ENCODE data around the gene LRRC43. TPM values are rescaled to one million over a fixed set of nuclear protein-coding genes. Genes with fewer than 3 reads are reported as not detected.

LRRC43 gene
- total and polyA plus RNA-seq, 2 experiments from 2014 or later: 0.45 TPM; not detected in 1

DNA sequence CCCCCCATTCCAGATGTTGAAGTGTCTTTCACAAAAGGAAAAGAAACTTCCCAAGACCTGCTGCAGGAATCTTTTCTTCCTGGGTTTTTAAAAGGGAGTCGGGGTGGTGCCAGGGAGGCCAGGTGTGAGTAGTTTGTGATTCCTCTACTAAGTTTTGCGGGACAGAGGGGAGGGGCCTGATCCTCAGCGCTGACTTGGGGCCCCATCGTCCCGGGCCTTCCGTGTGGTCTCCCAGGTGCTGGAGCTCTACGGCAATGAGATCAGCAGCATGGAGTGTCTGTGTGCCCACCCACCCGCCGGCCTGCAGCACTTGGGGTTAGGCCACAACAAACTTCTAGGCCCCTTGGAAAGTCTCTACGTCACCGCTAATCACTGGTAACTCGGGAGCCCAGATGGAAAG, 4.5 kb downstream of the LRRC43 start:
- no peak for TF ChIP-seq EZH2 (IDR thresholded peaks at IDR 0.05; ENCODE audit: low read depth, unreplicated experiment)
- no peak for TF ChIP-seq JUNB (IDR thresholded peaks at IDR 0.05; ENCODE audit: unreplicated experiment)
- no peak for TF ChIP-seq CREB1 (CRISPR knock-in tag; IDR thresholded peaks at IDR 0.05; ENCODE audit: low read depth)
- TF ChIP-seq, protein P1, sequence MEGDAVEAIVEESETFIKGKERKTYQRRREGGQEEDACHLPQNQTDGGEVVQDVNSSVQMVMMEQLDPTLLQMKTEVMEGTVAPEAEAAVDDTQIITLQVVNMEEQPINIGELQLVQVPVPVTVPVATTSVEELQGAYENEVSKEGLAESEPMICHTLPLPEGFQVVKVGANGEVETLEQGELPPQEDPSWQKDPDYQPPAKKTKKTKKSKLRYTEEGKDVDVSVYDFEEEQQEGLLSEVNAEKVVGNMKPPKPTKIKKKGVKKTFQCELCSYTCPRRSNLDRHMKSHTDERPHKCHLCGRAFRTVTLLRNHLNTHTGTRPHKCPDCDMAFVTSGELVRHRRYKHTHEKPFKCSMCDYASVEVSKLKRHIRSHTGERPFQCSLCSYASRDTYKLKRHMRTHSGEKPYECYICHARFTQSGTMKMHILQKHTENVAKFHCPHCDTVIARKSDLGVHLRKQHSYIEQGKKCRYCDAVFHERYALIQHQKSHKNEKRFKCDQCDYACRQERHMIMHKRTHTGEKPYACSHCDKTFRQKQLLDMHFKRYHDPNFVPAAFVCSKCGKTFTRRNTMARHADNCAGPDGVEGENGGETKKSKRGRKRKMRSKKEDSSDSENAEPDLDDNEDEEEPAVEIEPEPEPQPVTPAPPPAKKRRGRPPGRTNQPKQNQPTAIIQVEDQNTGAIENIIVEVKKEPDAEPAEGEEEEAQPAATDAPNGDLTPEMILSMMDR (conservative IDR thresholded peaks at IDR 0.05; ENCODE audit: low read depth in 2 of 2): no peak
- no peak for TF ChIP-seq ZNF331 (CRISPR knock-in tag; IDR thresholded peaks at IDR 0.05; ENCODE audit: low read depth)
- TF ChIP-seq, protein P2, sequence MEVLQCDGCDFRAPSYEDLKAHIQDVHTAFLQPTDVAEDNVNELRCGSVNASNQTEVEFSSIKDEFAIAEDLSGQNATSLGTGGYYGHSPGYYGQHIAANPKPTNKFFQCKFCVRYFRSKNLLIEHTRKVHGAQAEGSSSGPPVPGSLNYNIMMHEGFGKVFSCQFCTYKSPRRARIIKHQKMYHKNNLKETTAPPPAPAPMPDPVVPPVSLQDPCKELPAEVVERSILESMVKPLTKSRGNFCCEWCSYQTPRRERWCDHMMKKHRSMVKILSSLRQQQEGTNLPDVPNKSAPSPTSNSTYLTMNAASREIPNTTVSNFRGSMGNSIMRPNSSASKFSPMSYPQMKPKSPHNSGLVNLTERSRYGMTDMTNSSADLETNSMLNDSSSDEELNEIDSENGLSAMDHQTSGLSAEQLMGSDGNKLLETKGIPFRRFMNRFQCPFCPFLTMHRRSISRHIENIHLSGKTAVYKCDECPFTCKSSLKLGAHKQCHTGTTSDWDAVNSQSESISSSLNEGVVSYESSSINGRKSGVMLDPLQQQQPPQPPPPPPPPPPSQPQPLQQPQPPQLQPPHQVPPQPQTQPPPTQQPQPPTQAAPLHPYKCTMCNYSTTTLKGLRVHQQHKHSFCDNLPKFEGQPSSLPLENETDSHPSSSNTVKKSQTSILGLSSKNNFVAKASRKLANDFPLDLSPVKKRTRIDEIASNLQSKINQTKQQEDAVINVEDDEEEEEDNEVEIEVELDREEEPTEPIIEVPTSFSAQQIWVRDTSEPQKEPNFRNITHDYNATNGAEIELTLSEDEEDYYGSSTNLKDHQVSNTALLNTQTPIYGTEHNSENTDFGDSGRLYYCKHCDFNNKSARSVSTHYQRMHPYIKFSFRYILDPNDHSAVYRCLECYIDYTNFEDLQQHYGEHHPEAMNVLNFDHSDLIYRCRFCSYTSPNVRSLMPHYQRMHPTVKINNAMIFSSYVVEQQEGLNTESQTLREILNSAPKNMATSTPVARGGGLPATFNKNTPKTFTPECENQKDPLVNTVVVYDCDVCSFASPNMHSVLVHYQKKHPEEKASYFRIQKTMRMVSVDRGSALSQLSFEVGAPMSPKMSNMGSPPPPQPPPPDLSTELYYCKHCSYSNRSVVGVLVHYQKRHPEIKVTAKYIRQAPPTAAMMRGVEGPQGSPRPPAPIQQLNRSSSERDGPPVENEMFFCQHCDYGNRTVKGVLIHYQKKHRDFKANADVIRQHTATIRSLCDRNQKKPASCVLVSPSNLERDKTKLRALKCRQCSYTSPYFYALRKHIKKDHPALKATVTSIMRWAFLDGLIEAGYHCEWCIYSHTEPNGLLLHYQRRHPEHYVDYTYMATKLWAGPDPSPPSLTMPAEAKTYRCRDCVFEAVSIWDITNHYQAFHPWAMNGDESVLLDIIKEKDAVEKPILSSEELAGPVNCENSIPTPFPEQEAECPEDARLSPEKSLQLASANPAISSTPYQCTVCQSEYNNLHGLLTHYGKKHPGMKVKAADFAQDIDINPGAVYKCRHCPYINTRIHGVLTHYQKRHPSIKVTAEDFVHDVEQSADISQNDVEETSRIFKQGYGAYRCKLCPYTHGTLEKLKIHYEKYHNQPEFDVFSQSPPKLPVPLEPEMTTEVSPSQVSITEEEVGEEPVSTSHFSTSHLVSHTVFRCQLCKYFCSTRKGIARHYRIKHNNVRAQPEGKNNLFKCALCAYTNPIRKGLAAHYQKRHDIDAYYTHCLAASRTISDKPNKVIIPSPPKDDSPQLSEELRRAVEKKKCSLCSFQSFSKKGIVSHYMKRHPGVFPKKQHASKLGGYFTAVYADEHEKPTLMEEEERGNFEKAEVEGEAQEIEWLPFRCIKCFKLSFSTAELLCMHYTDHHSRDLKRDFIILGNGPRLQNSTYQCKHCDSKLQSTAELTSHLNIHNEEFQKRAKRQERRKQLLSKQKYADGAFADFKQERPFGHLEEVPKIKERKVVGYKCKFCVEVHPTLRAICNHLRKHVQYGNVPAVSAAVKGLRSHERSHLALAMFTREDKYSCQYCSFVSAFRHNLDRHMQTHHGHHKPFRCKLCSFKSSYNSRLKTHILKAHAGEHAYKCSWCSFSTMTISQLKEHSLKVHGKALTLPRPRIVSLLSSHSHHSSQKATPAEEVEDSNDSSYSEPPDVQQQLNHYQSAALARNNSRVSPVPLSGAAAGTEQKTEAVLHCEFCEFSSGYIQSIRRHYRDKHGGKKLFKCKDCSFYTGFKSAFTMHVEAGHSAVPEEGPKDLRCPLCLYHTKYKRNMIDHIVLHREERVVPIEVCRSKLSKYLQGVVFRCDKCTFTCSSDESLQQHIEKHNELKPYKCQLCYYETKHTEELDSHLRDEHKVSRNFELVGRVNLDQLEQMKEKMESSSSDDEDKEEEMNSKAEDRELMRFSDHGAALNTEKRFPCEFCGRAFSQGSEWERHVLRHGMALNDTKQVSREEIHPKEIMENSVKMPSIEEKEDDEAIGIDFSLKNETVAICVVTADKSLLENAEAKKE (CRISPR knock-in tag; IDR thresholded peaks at IDR 0.05): no peak
- no peak for TF ChIP-seq NANOG (IDR thresholded peaks at IDR 0.05; ENCODE audit: borderline replicate concordance)
- no peak for TF ChIP-seq EZH2phosphoT487 (IDR thresholded peaks at IDR 0.05; ENCODE audit: unreplicated experiment)
- TF ChIP-seq POLR2AphosphoS5 (IDR thresholded peaks at IDR 0.05; ENCODE audit: low read depth): no peak
- TF ChIP-seq, protein P3, sequence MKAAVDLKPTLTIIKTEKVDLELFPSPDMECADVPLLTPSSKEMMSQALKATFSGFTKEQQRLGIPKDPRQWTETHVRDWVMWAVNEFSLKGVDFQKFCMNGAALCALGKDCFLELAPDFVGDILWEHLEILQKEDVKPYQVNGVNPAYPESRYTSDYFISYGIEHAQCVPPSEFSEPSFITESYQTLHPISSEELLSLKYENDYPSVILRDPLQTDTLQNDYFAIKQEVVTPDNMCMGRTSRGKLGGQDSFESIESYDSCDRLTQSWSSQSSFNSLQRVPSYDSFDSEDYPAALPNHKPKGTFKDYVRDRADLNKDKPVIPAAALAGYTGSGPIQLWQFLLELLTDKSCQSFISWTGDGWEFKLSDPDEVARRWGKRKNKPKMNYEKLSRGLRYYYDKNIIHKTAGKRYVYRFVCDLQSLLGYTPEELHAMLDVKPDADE (IDR thresholded peaks at IDR 0.05): no peak
- TF ChIP-seq ZNF114 (CRISPR knock-in tag; IDR thresholded peaks at IDR 0.05): no peak
- peaks cover 6% of the 10 kb centered on the region; the same call in 2 of the 3 replicates for H3K4me1 Mint-ChIP-seq
- Histone ChIP-seq H3K4me1 (ENCODE audit: insufficient read depth) (no peaks in the 10 kb centered on the region), H3K79me2 (replicated peaks; ENCODE audit: insufficient read depth) (no peaks in the 10 kb centered on the region), H4K20me1 (replicated peaks; ENCODE audit: insufficient read depth) (no peaks in the 10 kb centered on the region), H3K27ac (ENCODE audit: low read depth) (no peak overlapping the region), H3F3A (replicated peaks; ENCODE audit: low read depth) (no peaks in the 10 kb centered on the region), H3K4me3 (no peak overlapping the region), H2AFZ (peak overlapping the region; percentile 91), H3K9me2 (ENCODE audit: insufficient read depth) (no peaks in the 10 kb centered on the region), H3K36me3 (ENCODE audit: insufficient read depth) (no peaks in the 10 kb centered on the region), H3K4me2 (no peak overlapping the region), H3K27me3 (ENCODE audit: insufficient read depth) (peaks cover 16% of the 10 kb centered on the region)
- ATAC-seq (peak; percentile 12), DNase-seq (ENCODE audit: low spot score) (peak; percentile 64)
- no peaks in the 10 kb centered on the region for H3K36me3 Mint-ChIP-seq (ENCODE audit: low read depth)
- no peak overlapping the region for H3K4me3 Mint-ChIP-seq
- H3K9me3 Mint-ChIP-seq: no peaks in the 10 kb centered on the region
- no peak overlapping the region for H3K27ac Mint-ChIP-seq
- peaks cover 19% of the 10 kb centered on the region for H3K27me3 Mint-ChIP-seq (ENCODE audit: insufficient read depth, low read depth, poor library complexity)

Measured in GM23338 (cell line).